ENCODE measurements around the gene TBCK. TPM values are rescaled to one million over a fixed set of nuclear protein-coding genes. Genes with fewer than 3 reads are reported as not detected.

TBCK gene
- polyA plus RNA-seq, 1 experiment: 48.4 TPM

GRCh38 chr4:106065018-106065417 lies 251.0 kb downstream of the TBCK start:
- DNase-seq (ENCODE audit: low read depth, low spot score): no peak
- TF ChIP-seq CTCF (IDR thresholded peaks at IDR 0.05; ENCODE audit: low read depth, low read length): no peak
- H3K27ac ChIP-seq (ENCODE audit: low read depth, low read length): no peak overlapping the region
- ChIA-PET CTCF (no interaction called here), POLR2A (no interaction called here)
- no peaks in the 10 kb centered on the region for H3K27me3 ChIP-seq (ENCODE audit: control insufficient read depth, insufficient read depth, low read length)
- no peak overlapping the region for H3K4me3 ChIP-seq (ENCODE audit: low read depth, low read length)
- H3K9me3 ChIP-seq (ENCODE audit: control insufficient read depth, insufficient read depth, low read length): no peaks in the 10 kb centered on the region

GRCh38 chr4:106063009-106063408 lies 253.0 kb downstream of the TBCK start:
- no peak for TF ChIP-seq CTCF (IDR thresholded peaks at IDR 0.05; ENCODE audit: low read depth, low read length)
- Histone ChIP-seq H3K27ac (ENCODE audit: low read depth, low read length) (no peak overlapping the region), H3K27me3 (ENCODE audit: control insufficient read depth, insufficient read depth, low read length) (no peaks in the 10 kb centered on the region), H3K4me3 (ENCODE audit: low read depth, low read length) (no peak overlapping the region), H3K9me3 (ENCODE audit: control insufficient read depth, insufficient read depth, low read length) (no peaks in the 10 kb centered on the region)
- ChIA-PET POLR2A (no interaction called here), CTCF (no interaction called here)
- no peak for DNase-seq (ENCODE audit: low read depth, low spot score)

GRCh38 chr4:106062452-106062875 lies 253.5 kb downstream of the TBCK start:
- ChIA-PET POLR2A (no interaction called here), CTCF (no interaction called here)
- Histone ChIP-seq H3K9me3 (ENCODE audit: control insufficient read depth, insufficient read depth, low read length) (no peaks in the 10 kb centered on the region), H3K27me3 (ENCODE audit: control insufficient read depth, insufficient read depth, low read length) (no peaks in the 10 kb centered on the region), H3K4me3 (ENCODE audit: low read depth, low read length) (no peak overlapping the region), H3K27ac (ENCODE audit: low read depth, low read length) (no peak overlapping the region)
- no peak for TF ChIP-seq CTCF (IDR thresholded peaks at IDR 0.05; ENCODE audit: low read depth, low read length)
- DNase-seq (ENCODE audit: low read depth, low spot score): peak; percentile 41

- ChIA-PET CTCF (no interaction called here), POLR2A (no interaction called here)
- H3K27me3 ChIP-seq (ENCODE audit: control insufficient read depth, insufficient read depth, low read length): no peaks in the 10 kb centered on the region
- H3K27ac ChIP-seq (ENCODE audit: low read depth, low read length): no peak overlapping the region
- H3K4me3 ChIP-seq (ENCODE audit: low read depth, low read length): no peak overlapping the region
- no peak for DNase-seq (ENCODE audit: low read depth, low spot score)
- no peak for TF ChIP-seq CTCF (IDR thresholded peaks at IDR 0.05; ENCODE audit: low read depth, low read length)
- no peaks in the 10 kb centered on the region for H3K9me3 ChIP-seq (ENCODE audit: control insufficient read depth, insufficient read depth, low read length)
Observed at GRCh38 chr4:106058921-106059320, 257.1 kb downstream of the TBCK start.

GRCh38 chr4:106056914-106057313 lies 259.1 kb downstream of the TBCK start:
- no peak for TF ChIP-seq CTCF (IDR thresholded peaks at IDR 0.05; ENCODE audit: low read depth, low read length)
- H3K27ac ChIP-seq (ENCODE audit: low read depth, low read length): no peak overlapping the region
- CTCF ChIA-PET: interaction anchor here (0.5 kb wide), 1 partner anchor 14 kb away, joined by 3 read pairs; no protein-coding TSS in a partner anchor
- DNase-seq (ENCODE audit: low read depth, low spot score): no peak
- POLR2A ChIA-PET: no interaction called here
- no peaks in the 10 kb centered on the region for H3K27me3 ChIP-seq (ENCODE audit: control insufficient read depth, insufficient read depth, low read length)
- no peaks in the 10 kb centered on the region for H3K9me3 ChIP-seq (ENCODE audit: control insufficient read depth, insufficient read depth, low read length)
- no peak overlapping the region for H3K4me3 ChIP-seq (ENCODE audit: low read depth, low read length)
